GM12872 (cell line): Measurements from ENCODE around the gene ADAM33.

Experiments used
- TF ChIP-seq, protein P1 (sequence below): IDR thresholded peaks from 3 replicates; pipeline ENCODE4 v1.5.1; 2011; ENCODE audit warnings: low read depth, mild to moderate bottlenecking, low read length, moderate library complexity; ENCODE audit not compliant: insufficient read depth

Gene ADAM33

DNA sequence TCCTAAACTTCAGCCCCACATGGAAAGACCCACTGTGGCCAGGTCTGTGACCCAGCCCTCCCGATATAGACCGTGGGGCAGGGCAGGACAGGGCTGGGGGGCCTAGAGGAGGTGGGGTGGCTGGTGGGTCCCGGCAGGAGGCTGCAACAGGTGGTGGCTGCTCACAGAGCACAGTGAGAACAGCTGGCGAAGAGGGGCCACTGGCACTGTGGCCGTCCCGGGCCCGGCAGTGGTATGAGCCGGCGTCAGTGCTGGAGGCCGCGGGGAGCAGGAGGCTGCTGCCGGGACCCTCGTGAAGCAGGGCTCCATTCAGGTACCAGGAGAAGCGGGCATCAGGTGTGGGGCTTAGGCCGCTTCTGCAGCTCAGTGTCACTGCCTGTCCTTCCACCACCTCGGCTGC lies 17.2 kb upstream of the ADAM33 start:
- TF ChIP-seq, protein P1, sequence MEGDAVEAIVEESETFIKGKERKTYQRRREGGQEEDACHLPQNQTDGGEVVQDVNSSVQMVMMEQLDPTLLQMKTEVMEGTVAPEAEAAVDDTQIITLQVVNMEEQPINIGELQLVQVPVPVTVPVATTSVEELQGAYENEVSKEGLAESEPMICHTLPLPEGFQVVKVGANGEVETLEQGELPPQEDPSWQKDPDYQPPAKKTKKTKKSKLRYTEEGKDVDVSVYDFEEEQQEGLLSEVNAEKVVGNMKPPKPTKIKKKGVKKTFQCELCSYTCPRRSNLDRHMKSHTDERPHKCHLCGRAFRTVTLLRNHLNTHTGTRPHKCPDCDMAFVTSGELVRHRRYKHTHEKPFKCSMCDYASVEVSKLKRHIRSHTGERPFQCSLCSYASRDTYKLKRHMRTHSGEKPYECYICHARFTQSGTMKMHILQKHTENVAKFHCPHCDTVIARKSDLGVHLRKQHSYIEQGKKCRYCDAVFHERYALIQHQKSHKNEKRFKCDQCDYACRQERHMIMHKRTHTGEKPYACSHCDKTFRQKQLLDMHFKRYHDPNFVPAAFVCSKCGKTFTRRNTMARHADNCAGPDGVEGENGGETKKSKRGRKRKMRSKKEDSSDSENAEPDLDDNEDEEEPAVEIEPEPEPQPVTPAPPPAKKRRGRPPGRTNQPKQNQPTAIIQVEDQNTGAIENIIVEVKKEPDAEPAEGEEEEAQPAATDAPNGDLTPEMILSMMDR, result no peak

DNA sequence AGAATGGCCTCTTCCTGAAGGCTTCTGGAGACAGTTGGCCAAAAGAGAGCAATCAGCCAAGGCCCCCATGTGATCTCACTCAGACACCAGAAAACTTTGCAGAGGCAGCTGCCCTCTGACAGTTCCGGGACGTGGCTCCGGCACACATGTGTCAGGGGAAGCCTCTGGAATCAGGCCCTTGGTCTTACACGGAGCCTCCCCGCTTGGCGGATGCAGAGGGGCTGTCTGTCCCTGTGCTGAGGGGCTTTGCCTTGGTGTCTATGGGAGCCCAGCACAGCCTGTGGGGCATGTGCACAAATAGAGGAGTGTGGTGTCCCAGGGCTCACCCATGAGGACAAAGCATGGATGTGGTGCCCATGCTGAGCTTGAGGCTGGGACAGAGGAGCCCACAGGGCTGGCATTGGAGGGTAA lies 16.8 kb upstream of the ADAM33 start:
- TF ChIP-seq, protein P1, result no peak

DNA sequence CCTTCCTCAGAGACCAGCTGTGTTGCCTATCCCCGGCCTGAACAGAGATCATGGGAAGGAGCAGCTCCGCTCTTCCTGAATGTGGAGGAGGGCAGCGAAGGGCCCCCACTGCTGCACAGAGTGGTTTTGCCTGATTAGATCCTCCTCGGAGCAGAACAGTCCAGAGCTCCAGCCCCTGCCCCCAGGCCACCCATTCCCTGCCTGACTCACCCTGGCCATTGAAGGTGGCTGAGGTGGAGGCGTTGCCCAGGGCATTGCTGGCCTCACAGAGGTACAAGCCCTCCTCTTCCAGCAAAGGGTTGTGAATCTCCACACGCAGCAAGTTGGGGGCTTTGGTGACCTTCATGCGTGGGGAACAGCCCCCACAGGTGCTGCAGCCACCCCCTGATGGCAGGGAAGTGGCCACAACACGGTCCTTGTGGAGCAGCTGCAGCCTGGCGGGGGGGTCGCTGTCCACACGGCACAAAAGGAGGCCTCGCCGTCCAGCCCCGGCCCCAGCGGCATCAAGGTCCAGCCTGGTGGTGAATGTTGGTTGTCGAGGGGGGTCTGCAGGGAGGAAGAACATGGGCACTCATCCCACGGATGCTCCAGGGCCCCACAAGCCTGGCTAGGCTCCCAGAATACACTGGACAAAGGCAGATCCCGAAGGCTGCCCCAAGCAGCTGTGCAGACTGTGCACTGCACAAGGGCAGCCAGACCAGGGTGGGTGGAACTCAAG lies 15.9 kb upstream of the ADAM33 start:
- TF ChIP-seq, protein P1, result no peak

DNA sequence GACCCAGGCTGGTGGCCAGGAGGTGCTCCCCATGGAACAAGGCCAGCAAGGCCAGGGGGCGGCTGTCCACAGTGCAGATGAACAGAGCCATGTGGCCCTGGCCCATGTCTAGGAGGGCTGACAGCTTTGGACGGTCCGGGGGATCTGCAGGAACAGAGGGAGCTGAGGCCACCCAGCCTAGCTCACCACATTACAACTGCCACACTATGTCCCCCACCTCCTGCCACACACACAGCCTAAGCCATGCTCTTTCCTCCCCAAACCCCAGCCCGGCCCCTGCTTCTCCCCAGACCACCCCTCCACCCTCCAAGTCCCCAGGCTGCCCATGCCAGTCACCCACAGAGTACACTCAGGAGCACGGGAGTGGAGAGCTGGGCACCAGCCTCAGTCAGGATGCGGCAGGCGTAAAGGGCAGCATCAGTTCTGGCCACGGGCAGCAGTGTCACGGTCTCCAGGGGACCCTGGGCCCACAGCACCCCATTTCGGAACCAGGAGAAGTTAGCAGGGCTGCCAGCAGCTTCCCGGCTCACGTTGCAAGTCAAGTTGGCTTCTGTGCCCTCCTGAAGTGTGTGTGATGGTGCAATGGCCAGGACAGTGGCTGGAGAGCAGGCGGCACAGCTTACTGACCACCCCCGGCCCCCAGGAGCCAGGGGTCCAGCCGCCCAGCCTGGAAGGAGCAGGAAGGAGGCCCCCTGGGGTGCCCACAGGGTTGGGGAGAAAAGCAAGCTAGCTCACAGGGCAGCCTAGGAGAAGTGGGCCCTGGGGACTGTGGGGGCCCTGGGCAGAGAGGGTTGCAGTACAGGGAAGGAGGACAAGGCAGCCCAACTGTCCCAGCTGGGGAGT lies 15.2 kb upstream of the ADAM33 start:
- TF ChIP-seq, protein P1, result no peak

DNA sequence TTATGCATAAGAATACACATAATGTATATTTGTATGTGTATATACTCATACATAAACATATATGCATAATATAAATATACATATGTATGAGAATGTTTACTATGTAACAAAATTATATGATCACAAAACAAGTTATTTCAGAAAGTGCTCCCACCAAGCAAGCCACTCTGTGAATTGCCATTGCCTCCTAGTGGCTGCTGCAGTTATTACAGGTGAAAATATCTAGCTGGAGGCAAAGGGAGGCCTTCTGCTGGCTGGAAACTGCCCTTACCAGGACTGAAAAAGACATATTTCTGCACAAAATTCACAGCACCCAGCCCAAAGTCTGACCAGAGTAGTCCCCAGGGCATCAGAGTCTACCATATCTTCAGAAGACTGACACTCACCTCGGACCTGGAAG lies 14.4 kb upstream of the ADAM33 start:
- TF ChIP-seq, protein P1, result peak; percentile 45; the same call in 2 of the 3 replicates

DNA sequence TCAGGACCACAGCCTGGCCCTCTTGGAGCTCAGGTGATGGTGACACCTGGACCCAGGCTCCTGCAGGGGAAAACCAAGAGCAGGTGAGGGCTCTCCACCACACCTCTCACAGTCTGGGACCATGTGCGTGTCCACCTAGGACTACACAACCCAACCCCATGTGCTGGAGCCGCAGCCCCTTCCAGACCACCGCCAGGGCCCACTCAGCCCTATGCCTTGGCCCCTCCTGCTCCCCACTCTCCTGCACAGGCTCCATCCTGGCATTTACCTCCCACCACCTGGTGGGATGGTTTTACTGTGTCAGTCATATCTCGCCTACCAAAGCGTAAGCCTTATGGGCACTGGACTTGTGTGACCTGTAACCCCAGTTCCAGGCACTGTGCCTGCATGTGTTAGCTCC lies 13.1 kb upstream of the ADAM33 start:
- TF ChIP-seq, protein P1, result no peak

DNA sequence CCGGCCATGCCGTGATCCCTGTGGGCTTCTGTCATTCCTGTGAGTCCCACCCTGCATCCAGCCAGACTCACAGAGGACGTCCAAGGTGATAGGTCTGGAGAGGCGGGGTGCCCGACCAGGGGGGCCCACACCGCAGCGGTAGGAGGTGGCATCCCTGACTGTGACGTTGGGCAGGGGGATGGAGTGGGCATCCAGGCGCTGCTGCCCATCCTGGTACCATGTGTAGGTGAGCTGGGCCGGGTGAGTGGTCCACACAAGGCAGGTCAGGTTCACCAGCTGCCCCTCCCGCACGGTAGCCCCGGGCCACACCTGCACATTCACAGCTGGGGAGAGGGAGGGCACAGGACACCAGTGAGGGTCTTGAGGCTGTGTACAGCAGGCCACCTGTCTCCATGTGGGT lies 11.6 kb upstream of the ADAM33 start:
- TF ChIP-seq, protein P1, result no peak
